Measurements from ENCODE around the gene NPIPA5.
"Not testable (repeated sequence)": the region's sequence is repeated elsewhere in the genome, so short reads cannot be mapped to it uniquely, and the experiment has no call there.

Gene NPIPA5

GRCh38 chr16:15378194-15378593 lies at the start of gene NPIPA5:
NPIPA5 (minus strand) TSS chr16:15378294; CDS start chr16:15378294, 0 bp downstream.
- H3K9me3 ChIP-seq; H3K27ac ChIP-seq; H3K27me3 ChIP-seq; H3K4me3 ChIP-seq (ENCODE audit: low read depth in 1 of 2, low read length in 1 of 2); H3K4me1 ChIP-seq (ENCODE audit: control insufficient read depth in 1 of 2, insufficient read depth in 1 of 2, low read depth in 1 of 2, low read length in 1 of 2); H3K36me3 ChIP-seq: not testable (repeated sequence)

- TF ChIP-seq CTCF (IDR thresholded peaks at IDR 0.05) = peak; percentile 42
These were observed 49.6 kb upstream of the NPIPA5 start for GRCh38 chr16:15427648-15428239.

GRCh38 chr16:15426796-15427195 lies 48.7 kb upstream of the NPIPA5 start:
- no peak overlapping the region for H3K4me3 ChIP-seq (ENCODE audit: low read depth in 1 of 2, low read length in 1 of 2)
- no peaks in the 10 kb centered on the region for H3K36me3 ChIP-seq
- TF ChIP-seq CTCF (IDR thresholded peaks at IDR 0.05) = no peak
- no peaks in the 10 kb centered on the region for H3K4me1 ChIP-seq (ENCODE audit: control insufficient read depth in 1 of 2, insufficient read depth in 1 of 2, low read depth in 1 of 2, low read length in 1 of 2)
- H3K27me3 ChIP-seq = peaks cover 12% of the 10 kb centered on the region
- no peak overlapping the region for H3K27ac ChIP-seq
- no peaks in the 10 kb centered on the region for H3K9me3 ChIP-seq

More at GRCh38 chr16:15427648-15428239, 49.6 kb upstream of the NPIPA5 start:
- Histone ChIP-seq H3K27me3 (peaks cover 18% of the 10 kb centered on the region), H3K36me3 (no peaks in the 10 kb centered on the region), H3K27ac (no peak overlapping the region), H3K4me3 (ENCODE audit: low read depth in 1 of 2, low read length in 1 of 2) (no peak overlapping the region), H3K9me3 (no peaks in the 10 kb centered on the region), H3K4me1 (ENCODE audit: control insufficient read depth in 1 of 2, insufficient read depth in 1 of 2, low read depth in 1 of 2, low read length in 1 of 2) (no peaks in the 10 kb centered on the region)

- TF ChIP-seq CTCF (IDR thresholded peaks at IDR 0.05) = no peak
- H3K4me1 ChIP-seq (ENCODE audit: control insufficient read depth in 1 of 2, insufficient read depth in 1 of 2, low read depth in 1 of 2, low read length in 1 of 2) = no peaks in the 10 kb centered on the region
- no peaks in the 10 kb centered on the region for H3K36me3 ChIP-seq
- peaks cover 12% of the 10 kb centered on the region for H3K27me3 ChIP-seq
- no peak overlapping the region for H3K4me3 ChIP-seq (ENCODE audit: low read depth in 1 of 2, low read length in 1 of 2)
- no peak overlapping the region for H3K27ac ChIP-seq
- no peaks in the 10 kb centered on the region for H3K9me3 ChIP-seq
These were observed 47.8 kb upstream of the NPIPA5 start for GRCh38 chr16:15425861-15426260.

- Histone ChIP-seq H3K27ac (no peak overlapping the region), H3K27me3 (peaks cover 12% of the 10 kb centered on the region), H3K4me1 (ENCODE audit: control insufficient read depth in 1 of 2, insufficient read depth in 1 of 2, low read depth in 1 of 2, low read length in 1 of 2) (no peaks in the 10 kb centered on the region), H3K9me3 (no peaks in the 10 kb centered on the region), H3K36me3 (no peaks in the 10 kb centered on the region), H3K4me3 (ENCODE audit: low read depth in 1 of 2, low read length in 1 of 2) (no peak overlapping the region)
- TF ChIP-seq CTCF (IDR thresholded peaks at IDR 0.05) = no peak
These were observed 44.1 kb upstream of the NPIPA5 start for GRCh38 chr16:15422222-15422621.

- H3K36me3 ChIP-seq; H3K4me3 ChIP-seq (ENCODE audit: low read depth in 1 of 2, low read length in 1 of 2); H3K4me1 ChIP-seq (ENCODE audit: control insufficient read depth in 1 of 2, insufficient read depth in 1 of 2, low read depth in 1 of 2, low read length in 1 of 2); H3K9me3 ChIP-seq; H3K27ac ChIP-seq: not testable (repeated sequence)
- H3K27me3 ChIP-seq = peaks cover 12% of the 10 kb centered on the region
These were observed 43.6 kb upstream of the NPIPA5 start for GRCh38 chr16:15421696-15422095.

- Histone ChIP-seq H3K27ac (no peak overlapping the region), H3K9me3 (no peaks in the 10 kb centered on the region), H3K27me3 (no peaks in the 10 kb centered on the region), H3K36me3 (no peaks in the 10 kb centered on the region), H3K4me3 (ENCODE audit: low read depth in 1 of 2, low read length in 1 of 2) (no peak overlapping the region), H3K4me1 (ENCODE audit: control insufficient read depth in 1 of 2, insufficient read depth in 1 of 2, low read depth in 1 of 2, low read length in 1 of 2) (no peaks in the 10 kb centered on the region)
- no peak for TF ChIP-seq CTCF (IDR thresholded peaks at IDR 0.05)
These were observed 40.1 kb upstream of the NPIPA5 start for GRCh38 chr16:15418206-15418605.
